ENCODE measurements around the gene SLC30A1.

DNA sequence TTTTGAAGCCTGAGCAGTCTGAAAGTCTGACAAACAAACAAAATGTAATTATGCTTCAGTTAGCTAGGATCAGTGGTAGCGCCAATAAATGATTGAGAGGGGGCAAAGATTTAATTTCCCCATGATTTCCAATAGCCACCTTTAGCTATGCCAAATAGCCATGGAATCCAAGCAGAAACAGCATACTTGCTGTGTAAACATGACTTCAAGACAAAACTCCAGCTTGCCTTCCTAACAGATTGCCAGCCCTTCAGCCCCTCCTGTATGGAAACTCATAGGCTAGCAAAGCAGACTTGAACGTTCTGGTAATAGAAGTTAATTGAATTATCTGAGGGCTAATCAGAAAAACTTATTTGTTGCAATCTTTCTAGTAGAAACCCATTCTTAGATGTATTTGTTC lies 25.6 kb upstream of the SLC30A1 start:
- TF ChIP-seq, protein P1, sequence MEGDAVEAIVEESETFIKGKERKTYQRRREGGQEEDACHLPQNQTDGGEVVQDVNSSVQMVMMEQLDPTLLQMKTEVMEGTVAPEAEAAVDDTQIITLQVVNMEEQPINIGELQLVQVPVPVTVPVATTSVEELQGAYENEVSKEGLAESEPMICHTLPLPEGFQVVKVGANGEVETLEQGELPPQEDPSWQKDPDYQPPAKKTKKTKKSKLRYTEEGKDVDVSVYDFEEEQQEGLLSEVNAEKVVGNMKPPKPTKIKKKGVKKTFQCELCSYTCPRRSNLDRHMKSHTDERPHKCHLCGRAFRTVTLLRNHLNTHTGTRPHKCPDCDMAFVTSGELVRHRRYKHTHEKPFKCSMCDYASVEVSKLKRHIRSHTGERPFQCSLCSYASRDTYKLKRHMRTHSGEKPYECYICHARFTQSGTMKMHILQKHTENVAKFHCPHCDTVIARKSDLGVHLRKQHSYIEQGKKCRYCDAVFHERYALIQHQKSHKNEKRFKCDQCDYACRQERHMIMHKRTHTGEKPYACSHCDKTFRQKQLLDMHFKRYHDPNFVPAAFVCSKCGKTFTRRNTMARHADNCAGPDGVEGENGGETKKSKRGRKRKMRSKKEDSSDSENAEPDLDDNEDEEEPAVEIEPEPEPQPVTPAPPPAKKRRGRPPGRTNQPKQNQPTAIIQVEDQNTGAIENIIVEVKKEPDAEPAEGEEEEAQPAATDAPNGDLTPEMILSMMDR (conservative IDR thresholded peaks at IDR 0.05; ENCODE audit: low read depth, low read length): no peak
- no peak for TF ChIP-seq EZH2 (IDR thresholded peaks at IDR 0.05; ENCODE audit: low read length, unreplicated experiment)

All from PC-3 (cell line).